Measurements from ENCODE around the gene H2BK1.

The H2BK1 gene

DNA sequence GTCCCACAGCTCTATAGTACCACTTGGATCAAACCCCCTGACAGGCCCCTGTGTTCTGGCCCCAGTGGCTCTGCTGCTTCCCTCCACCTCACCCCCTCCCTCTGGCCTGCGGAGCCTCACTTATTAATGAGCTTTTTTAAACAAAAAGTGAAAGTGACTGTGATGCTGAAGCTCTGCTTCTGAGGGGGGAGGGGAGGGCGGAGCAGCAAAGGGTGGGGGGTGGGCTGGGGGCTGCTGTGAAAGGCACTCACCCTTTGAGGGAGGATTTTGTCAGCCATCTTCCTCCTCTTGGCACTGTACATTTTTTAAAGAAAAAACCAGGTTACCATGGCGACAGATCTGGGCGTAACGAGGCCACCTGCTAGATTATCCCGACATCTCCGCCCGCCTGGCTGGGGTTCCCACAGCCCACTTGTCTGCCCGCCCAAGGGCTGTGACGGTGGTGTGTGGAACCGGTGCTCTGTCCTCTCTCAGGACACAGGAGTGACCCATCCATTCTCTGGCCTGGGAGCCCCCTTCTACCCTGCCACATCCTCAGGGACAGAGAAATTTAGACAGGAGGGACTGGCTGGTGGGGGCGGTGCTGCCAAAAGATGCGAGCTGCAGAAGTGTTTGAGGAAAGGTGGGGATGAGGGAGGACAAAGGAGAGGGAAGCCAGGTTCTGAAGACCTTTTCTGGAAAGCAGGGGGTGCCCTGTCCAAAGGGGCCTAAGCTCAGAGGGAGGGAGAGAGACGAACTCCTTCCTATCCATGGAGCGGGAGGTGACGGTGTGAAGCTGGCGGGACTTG lies 33.3 kb upstream of the H2BK1 start:
- in situ Hi-C loops (cut with HindIII; ENCODE audit: low pct_ligation_motif_present, low sequenced_read_pairs) = no loop called here
- Histone ChIP-seq H3K4me3 (ENCODE audit: low read depth, low read length) (no peak overlapping the region), H3K36me3 (replicated peaks) (peaks cover 33% of the 10 kb centered on the region), H3K27me3 (replicated peaks) (no peaks in the 10 kb centered on the region), H3K27ac (no peak overlapping the region)
- no peak for DNase-seq
- TF ChIP-seq, protein P1, sequence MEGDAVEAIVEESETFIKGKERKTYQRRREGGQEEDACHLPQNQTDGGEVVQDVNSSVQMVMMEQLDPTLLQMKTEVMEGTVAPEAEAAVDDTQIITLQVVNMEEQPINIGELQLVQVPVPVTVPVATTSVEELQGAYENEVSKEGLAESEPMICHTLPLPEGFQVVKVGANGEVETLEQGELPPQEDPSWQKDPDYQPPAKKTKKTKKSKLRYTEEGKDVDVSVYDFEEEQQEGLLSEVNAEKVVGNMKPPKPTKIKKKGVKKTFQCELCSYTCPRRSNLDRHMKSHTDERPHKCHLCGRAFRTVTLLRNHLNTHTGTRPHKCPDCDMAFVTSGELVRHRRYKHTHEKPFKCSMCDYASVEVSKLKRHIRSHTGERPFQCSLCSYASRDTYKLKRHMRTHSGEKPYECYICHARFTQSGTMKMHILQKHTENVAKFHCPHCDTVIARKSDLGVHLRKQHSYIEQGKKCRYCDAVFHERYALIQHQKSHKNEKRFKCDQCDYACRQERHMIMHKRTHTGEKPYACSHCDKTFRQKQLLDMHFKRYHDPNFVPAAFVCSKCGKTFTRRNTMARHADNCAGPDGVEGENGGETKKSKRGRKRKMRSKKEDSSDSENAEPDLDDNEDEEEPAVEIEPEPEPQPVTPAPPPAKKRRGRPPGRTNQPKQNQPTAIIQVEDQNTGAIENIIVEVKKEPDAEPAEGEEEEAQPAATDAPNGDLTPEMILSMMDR (IDR thresholded peaks at IDR 0.05; ENCODE audit: low read depth, low read length, missing control alignments) = no peak

DNA sequence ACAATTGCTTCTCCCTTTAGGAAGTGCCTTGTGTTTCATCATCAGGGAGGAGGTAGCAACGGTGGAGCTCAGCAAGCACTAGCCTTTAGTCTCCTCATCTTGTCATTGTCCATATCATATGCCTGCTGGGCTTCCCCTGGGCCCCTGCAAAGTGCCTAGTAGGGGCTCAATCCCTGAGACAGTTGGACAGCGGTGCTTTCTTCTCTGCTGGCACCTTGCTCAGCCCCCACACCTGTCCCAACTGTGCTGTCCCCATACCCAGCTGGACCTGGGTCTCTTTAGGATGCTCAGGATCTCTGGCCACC lies 32.7 kb upstream of the H2BK1 start:
- DNase-seq = no peak
- Histone ChIP-seq H3K36me3 (replicated peaks) (peaks cover 39% of the 10 kb centered on the region), H3K27me3 (replicated peaks) (no peaks in the 10 kb centered on the region), H3K4me3 (ENCODE audit: low read depth, low read length) (no peak overlapping the region), H3K27ac (no peak overlapping the region)
- TF ChIP-seq, protein P1 (IDR thresholded peaks at IDR 0.05; ENCODE audit: low read depth, low read length, missing control alignments) = no peak
- in situ Hi-C loops (cut with HindIII; ENCODE audit: low pct_ligation_motif_present, low sequenced_read_pairs) = no loop called here

DNA sequence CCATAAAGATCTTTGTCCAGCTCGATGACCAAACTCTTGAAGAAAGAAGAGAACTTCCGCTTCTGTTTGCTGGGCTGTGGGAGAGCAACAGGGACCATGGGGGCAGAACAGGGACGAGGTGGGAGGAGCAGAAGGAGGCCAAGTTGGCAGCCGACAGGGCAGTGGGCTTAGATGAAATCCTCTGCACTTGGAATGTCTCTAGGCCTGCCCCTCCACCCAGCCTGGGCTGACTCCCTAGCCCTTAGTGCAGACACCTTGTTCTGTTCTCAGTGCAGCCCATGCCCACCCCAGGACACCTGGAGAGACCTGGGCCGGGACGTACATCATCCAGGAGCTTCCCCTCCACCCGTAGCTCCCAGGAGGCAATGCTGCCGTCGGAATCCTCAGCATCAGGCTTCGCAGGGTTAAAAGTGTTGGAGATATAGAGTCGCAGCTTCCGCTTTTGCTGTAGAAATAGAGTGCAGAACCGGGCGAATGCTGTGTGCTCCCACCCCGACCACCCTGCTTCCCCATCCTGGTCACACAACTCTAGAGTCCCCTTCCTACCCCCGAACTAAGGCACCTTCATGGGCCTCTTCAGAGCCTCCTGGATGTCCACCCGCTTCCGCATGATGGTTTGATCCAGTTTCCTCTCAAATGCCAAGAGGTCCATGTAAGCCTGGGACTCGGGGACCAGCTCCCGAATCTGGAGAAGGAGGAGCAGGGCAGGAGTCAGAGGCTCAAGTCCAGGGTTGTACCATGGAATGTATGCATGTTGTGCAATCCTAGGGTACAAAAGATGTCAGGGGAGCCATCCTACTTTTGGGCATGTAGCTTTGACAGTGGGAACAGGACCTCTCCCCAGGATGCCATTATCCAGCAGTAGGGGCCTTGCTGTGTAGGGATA lies 32.1 kb upstream of the H2BK1 start:
- TF ChIP-seq, protein P1 (IDR thresholded peaks at IDR 0.05; ENCODE audit: low read depth, low read length, missing control alignments) = no peak
- in situ Hi-C loops (cut with HindIII; ENCODE audit: low pct_ligation_motif_present, low sequenced_read_pairs) = no loop called here
- DNase-seq = no peak
- H3K27ac ChIP-seq = no peak overlapping the region
- no peaks in the 10 kb centered on the region for H3K27me3 ChIP-seq (replicated peaks)
- no peak overlapping the region for H3K4me3 ChIP-seq (ENCODE audit: low read depth, low read length)
- peaks cover 45% of the 10 kb centered on the region for H3K36me3 ChIP-seq (replicated peaks)

DNA sequence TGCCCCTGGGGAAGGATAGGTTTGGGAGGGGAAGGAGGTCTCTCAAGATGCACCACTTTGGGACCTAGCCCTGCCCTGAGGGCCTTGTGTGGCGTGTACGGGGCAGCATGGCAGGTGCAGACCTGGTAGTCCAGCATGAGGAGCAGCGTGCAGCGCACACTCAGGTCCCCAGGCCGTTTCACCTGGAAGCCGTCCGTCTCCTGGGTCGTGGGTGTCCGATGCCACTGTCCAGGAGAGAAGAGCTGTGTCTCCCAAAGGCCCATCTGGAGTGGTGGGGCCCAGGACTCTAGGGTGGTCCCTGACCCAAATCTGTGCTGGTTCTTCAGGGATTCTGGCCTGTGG lies 31.4 kb upstream of the H2BK1 start:
- in situ Hi-C loops (cut with HindIII; ENCODE audit: low pct_ligation_motif_present, low sequenced_read_pairs) = no loop called here
- peaks cover 52% of the 10 kb centered on the region for H3K36me3 ChIP-seq (replicated peaks)
- H3K4me3 ChIP-seq (ENCODE audit: low read depth, low read length) = no peak overlapping the region
- TF ChIP-seq, protein P1 (IDR thresholded peaks at IDR 0.05; ENCODE audit: low read depth, low read length, missing control alignments) = no peak
- no peak overlapping the region for H3K27ac ChIP-seq
- no peaks in the 10 kb centered on the region for H3K27me3 ChIP-seq (replicated peaks)
- DNase-seq = no peak

DNA sequence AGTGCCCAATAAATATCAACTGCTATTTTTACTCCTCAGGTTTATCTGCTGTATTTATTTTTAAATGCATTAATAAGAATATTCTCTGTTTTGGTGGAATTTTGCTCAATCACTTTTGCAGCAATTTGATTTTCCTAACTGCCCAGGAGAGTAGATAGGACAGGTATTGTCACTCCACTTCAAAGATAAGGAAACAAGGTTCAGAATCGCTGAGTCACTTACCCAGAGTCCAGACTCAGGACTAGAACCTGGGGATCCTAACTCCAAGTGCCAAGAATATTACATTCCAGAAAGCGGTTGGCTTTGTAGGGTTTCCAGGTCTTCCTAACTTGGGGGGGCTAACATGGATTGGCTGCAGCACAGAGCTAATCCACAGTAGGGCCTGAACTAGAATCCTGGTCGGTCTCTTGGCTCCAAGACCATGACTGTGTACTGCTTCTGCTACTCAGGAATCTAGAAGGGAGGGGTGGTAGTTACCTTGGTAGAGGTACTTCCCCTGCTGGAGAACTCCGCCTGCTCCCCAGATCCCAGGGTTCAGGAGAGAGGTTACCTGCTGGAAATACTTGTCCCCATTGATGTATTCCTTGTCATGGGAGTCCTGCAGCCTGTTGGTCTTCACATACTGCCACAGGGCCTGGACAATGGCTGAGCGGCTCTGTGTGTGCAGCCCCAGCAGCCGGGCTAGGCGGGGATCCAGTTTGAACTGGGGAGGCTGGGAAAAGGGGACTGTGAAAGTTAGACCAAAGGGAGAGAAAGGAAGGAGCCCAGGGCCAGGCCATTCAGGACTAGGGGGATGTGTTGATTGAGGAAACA lies 30.9 kb upstream of the H2BK1 start:
- in situ Hi-C loops (cut with HindIII; ENCODE audit: low pct_ligation_motif_present, low sequenced_read_pairs) = no loop called here
- H3K4me3 ChIP-seq (ENCODE audit: low read depth, low read length) = no peak overlapping the region
- H3K27me3 ChIP-seq (replicated peaks) = no peaks in the 10 kb centered on the region
- DNase-seq = no peak
- H3K27ac ChIP-seq = no peak overlapping the region
- peaks cover 58% of the 10 kb centered on the region for H3K36me3 ChIP-seq (replicated peaks)
- TF ChIP-seq, protein P1 (IDR thresholded peaks at IDR 0.05; ENCODE audit: low read depth, low read length, missing control alignments) = no peak

All from brain microvascular endothelial cell (primary cell).